OCI-LY1 (cell line): ENCODE data around the gene POSTN.

Experiments used
- EZH2 ChIP-seq: fragments of 200-600 bp; sonication (generic), shearing (Covaris generic); IDR thresholded peaks from 2 replicates; pipeline ENCODE4 v1.8.0; 2017; ENCODE audit warnings: borderline replicate concordance, mixed run types, mild to moderate bottlenecking, antibody characterized with exemption, low read length, moderate library complexity, mixed read lengths
- TF ChIP-seq, protein P1 (sequence below): fragments of 200-600 bp; sonication (generic), shearing (Covaris generic); IDR thresholded peaks from 2 replicates; pipeline ENCODE4 v1.5.1; 2017; ENCODE audit warnings: mild to moderate bottlenecking, antibody characterized with exemption, low read length, moderate library complexity, mixed read lengths

DNA sequence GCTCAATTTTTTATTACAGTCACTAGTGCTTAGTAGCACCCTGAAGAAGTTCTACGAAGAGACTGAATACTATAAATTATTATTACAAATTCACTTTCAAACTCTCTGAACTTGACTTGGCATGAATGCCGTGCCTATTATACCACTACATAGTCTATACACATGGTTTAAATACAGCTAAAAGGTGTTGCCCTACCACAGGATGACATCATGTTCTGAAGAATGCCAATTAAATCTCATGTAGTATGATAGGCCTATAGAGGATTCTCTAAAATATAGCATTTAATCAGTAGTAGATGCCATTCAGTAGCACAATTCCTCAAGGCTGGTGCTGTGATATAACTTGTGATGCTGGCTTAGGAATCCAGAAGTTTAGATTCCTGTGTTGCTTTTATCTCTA is 16.7 kb upstream of the POSTN start:
- TF ChIP-seq, protein P1, sequence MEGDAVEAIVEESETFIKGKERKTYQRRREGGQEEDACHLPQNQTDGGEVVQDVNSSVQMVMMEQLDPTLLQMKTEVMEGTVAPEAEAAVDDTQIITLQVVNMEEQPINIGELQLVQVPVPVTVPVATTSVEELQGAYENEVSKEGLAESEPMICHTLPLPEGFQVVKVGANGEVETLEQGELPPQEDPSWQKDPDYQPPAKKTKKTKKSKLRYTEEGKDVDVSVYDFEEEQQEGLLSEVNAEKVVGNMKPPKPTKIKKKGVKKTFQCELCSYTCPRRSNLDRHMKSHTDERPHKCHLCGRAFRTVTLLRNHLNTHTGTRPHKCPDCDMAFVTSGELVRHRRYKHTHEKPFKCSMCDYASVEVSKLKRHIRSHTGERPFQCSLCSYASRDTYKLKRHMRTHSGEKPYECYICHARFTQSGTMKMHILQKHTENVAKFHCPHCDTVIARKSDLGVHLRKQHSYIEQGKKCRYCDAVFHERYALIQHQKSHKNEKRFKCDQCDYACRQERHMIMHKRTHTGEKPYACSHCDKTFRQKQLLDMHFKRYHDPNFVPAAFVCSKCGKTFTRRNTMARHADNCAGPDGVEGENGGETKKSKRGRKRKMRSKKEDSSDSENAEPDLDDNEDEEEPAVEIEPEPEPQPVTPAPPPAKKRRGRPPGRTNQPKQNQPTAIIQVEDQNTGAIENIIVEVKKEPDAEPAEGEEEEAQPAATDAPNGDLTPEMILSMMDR, result no peak
- no peak for TF ChIP-seq EZH2
